Measurements from ENCODE around the gene CCDC112. TPM values are rescaled to one million over a fixed set of nuclear protein-coding genes. Genes with fewer than 3 reads are reported as not detected.

Gene CCDC112
- total RNA-seq, 1 donor from 2014 or later: 5.3 TPM

- Mint-ChIP-seq H3K4me1 (peaks cover 31% of the 10 kb centered on the region), H3K27me3 (no peaks in the 10 kb centered on the region), H3K9me3 (no peaks in the 10 kb centered on the region), H3K27ac (no peak overlapping the region), H3K36me3 (ENCODE audit: low read depth) (peaks cover 5% of the 10 kb centered on the region), H3K4me3 (no peak overlapping the region)
- TF ChIP-seq CTCF (IDR thresholded peaks at IDR 0.05): no peak
- intact Hi-C loops (cut with micrococcal nuclease): no loop called here
- ChIA-PET CTCF (no interaction called here), POLR2A (no interaction called here)
- DNase-seq: no peak
- ATAC-seq (ENCODE audit: low read depth): no peak
Measured at GRCh38 chr5:115267617-115268016, 28.8 kb downstream of the CCDC112 start.

GRCh38 chr5:115265220-115265619 lies 31.2 kb downstream of the CCDC112 start:
- Mint-ChIP-seq H3K9me3 (no peaks in the 10 kb centered on the region), H3K4me1 (peaks cover 28% of the 10 kb centered on the region), H3K4me3 (no peak overlapping the region), H3K36me3 (ENCODE audit: low read depth) (peaks cover 13% of the 10 kb centered on the region), H3K27ac (no peak overlapping the region), H3K27me3 (no peaks in the 10 kb centered on the region)
- DNase-seq (no peak), ATAC-seq (ENCODE audit: low read depth) (no peak)
- ChIA-PET CTCF (no interaction called here), POLR2A (interaction anchor here (0.6 to 0.9 kb wide), 2 partner anchors 31 to 1311 kb away, joined by 3 to 4 read pairs; partner anchors contain the start of gene CCDC112)
- no peak for TF ChIP-seq CTCF (IDR thresholded peaks at IDR 0.05)
- intact Hi-C loops (cut with micrococcal nuclease): no loop called here

GRCh38 chr5:115264786-115265185 lies 31.7 kb downstream of the CCDC112 start:
- H3K4me1 Mint-ChIP-seq: peaks cover 32% of the 10 kb centered on the region
- H3K27me3 Mint-ChIP-seq: no peaks in the 10 kb centered on the region
- intact Hi-C loops (cut with micrococcal nuclease): no loop called here
- POLR2A ChIA-PET: interaction anchor here (0.9 kb wide), 1 partner anchor 32 kb away, joined by 4 read pairs; the partner anchor contains the start of gene CCDC112
- no peaks in the 10 kb centered on the region for H3K9me3 Mint-ChIP-seq
- H3K36me3 Mint-ChIP-seq (ENCODE audit: low read depth): peaks cover 13% of the 10 kb centered on the region
- TF ChIP-seq CTCF (IDR thresholded peaks at IDR 0.05): no peak
- ATAC-seq (ENCODE audit: low read depth): no peak
- DNase-seq: no peak
- H3K4me3 Mint-ChIP-seq: no peak overlapping the region
- CTCF ChIA-PET: no interaction called here
- H3K27ac Mint-ChIP-seq: no peak overlapping the region

GRCh38 chr5:115263078-115263380 lies 33.4 kb downstream of the CCDC112 start:
- Mint-ChIP-seq H3K4me3 (peak overlapping the region; percentile 99), H3K27me3 (no peaks in the 10 kb centered on the region), H3K36me3 (ENCODE audit: low read depth) (peaks cover 26% of the 10 kb centered on the region), H3K9me3 (no peaks in the 10 kb centered on the region), H3K27ac (peak overlapping the region; percentile 96), H3K4me1 (peaks cover 50% of the 10 kb centered on the region)
- no peak for DNase-seq
- ChIA-PET POLR2A (interaction anchor here (1.1 to 2.5 kb wide), 6 partner anchors 11 to 281 kb away, joined by 3 to 16 read pairs (median 5); partner anchors contain the start of genes CCDC112 and FEM1C), CTCF (no interaction called here)
- no peak for TF ChIP-seq CTCF (IDR thresholded peaks at IDR 0.05)
- intact Hi-C loops (cut with micrococcal nuclease): no loop called here
- ATAC-seq (ENCODE audit: low read depth): no peak

GRCh38 chr5:115262321-115263077 lies 34.0 kb downstream of the CCDC112 start, which contains the start of gene PGGT1B:
Gene PGGT1B (minus strand): TSS chr5:115262877. CDS start chr5:115262851, 26 bp downstream.
- DNase-seq (peak; percentile 63), ATAC-seq (ENCODE audit: low read depth) (peak; percentile 91)
- Mint-ChIP-seq H3K27ac (peak within 1 kb of the TSS; percentile 96), H3K4me3 (peak within 1 kb of the TSS; percentile 99), H3K4me1 (peaks cover 52% of the 10 kb centered on the region), H3K9me3 (no peaks in the 10 kb centered on the region), H3K36me3 (ENCODE audit: low read depth) (peaks cover 27% of the 10 kb centered on the region), H3K27me3 (no peaks in the 10 kb centered on the region)
- intact Hi-C loops (cut with micrococcal nuclease): loop anchor here (1.0 kb wide), 4 partner anchors 34 to 579 kb away; partner anchors contain the start of genes AP3S1, ATG12, CCDC112 and TRIM36
- CTCF ChIA-PET: interaction anchor here (0.6 to 1.6 kb wide), 5 partner anchors 11 to 339 kb away, joined by 3 to 8 read pairs (median 4); partner anchors contain the start of gene TICAM2
- TF ChIP-seq CTCF (IDR thresholded peaks at IDR 0.05): no peak
- POLR2A ChIA-PET: interaction anchor here (0.6 to 2.5 kb wide), 11 partner anchors 11 to 579 kb away, joined by 3 to 16 read pairs (median 5); partner anchors contain the start of genes AP3S1, ATG12, CCDC112 and FEM1C

All from activated B cell treated with CpG ODN at 0.5 μM for 24 hours (primary cell).